Ascending aorta (tissue), 2 donors: ENCODE data around the gene FCAMR. TPM values are rescaled to one million over a fixed set of nuclear protein-coding genes. Genes with fewer than 3 reads are reported as not detected.
"Not testable (repeated sequence)": the region's sequence is repeated elsewhere in the genome, so short reads cannot be mapped to it uniquely, and the experiment has no call there.

Source experiments
- DNase-seq, 2 donors: peaks; one replicate each; pipeline ENCODE4 v3.0.0-alpha.2; 2019; ENCODE audit warnings: low spot score in 2 of 2
- H3K27ac ChIP-seq, 2 donors: fragments of 200-600 bp; sonication (generic); one replicate each; pipeline ENCODE4 v1.5.1; 2016 to 2017; ENCODE audit warnings: mild to moderate bottlenecking in 1 of 2
- H3K27me3 ChIP-seq: fragments of 200-600 bp; sonication (generic); one replicate; pipeline ENCODE4 v1.5.1; 2017
- H3K36me3 ChIP-seq, 2 donors: fragments of 200-600 bp; sonication (generic); one replicate each; pipeline ENCODE4 v1.5.1; 2016
- H3K4me1 ChIP-seq, 2 donors: fragments of 200-600 bp; sonication (generic); one replicate each; pipeline ENCODE4 v1.5.1; 2016 to 2017; ENCODE audit warnings: mild to moderate bottlenecking in 1 of 2
- H3K4me3 ChIP-seq, 2 donors: fragments of 200-600 bp; sonication (generic); one replicate each; pipeline ENCODE4 v1.5.1; 2016 to 2017; ENCODE audit warnings: mild to moderate bottlenecking in 1 of 2
- H3K9me3 ChIP-seq, 2 donors: fragments of 200-600 bp; sonication (generic); one replicate each; pipeline ENCODE4 v1.5.1; 2016
- CTCF ChIP-seq, 3 experiments: fragments of 200-600 bp in 2 of 3; fragments of 450-650 bp in 1 of 3; sonication (generic) in 2 of 3; IDR thresholded peaks; one replicate each; pipeline ENCODE4 v1.5.1; 2016 to 2019; ENCODE audit warnings: antibody characterized with exemption in 3 of 3, mild to moderate bottlenecking in 1 of 3, moderate library complexity in 1 of 3
- intact Hi-C: fragments of 100-400 bp; cut with DNase I; formaldehyde crosslinking; loops from one replicate; pipeline ENCODE4 v1.15.1; 2023
- total RNA-seq: library from RNA; depleted of rRNA; stranded (reverse); fragments of >200 nt; gene quantifications from one replicate; pipeline ENCODE4 v1.1.0, GENCODE V29; 2016

Gene FCAMR
- total RNA-seq, 1 donor from 2014 or later: not detected

- Histone ChIP-seq H3K4me3 (no peak overlapping the region), H3K27me3 (no peaks in the 10 kb centered on the region), H3K27ac (no peak overlapping the region), H3K9me3 (no peaks in the 10 kb centered on the region), H3K36me3 (no peaks in the 10 kb centered on the region), H3K4me1 (no peaks in the 10 kb centered on the region)
- intact Hi-C loops: no loop called here
- peak in 1 of 2 donors; percentile 49 for DNase-seq
- TF ChIP-seq CTCF (IDR thresholded peaks at IDR 0.05): no peak
Observed at GRCh38 chr1:206925106-206925736, 45.0 kb downstream of the FCAMR start.

- no peaks in the 10 kb centered on the region for H3K9me3 ChIP-seq
- no peaks in the 10 kb centered on the region for H3K4me1 ChIP-seq
- intact Hi-C loops: no loop called here
- no peaks in the 10 kb centered on the region for H3K36me3 ChIP-seq
- no peak for TF ChIP-seq CTCF (IDR thresholded peaks at IDR 0.05)
- H3K27ac ChIP-seq: no peak overlapping the region
- no peak for DNase-seq
- H3K4me3 ChIP-seq: no peak overlapping the region
- no peaks in the 10 kb centered on the region for H3K27me3 ChIP-seq
Observed at GRCh38 chr1:206924592-206925105, 45.6 kb downstream of the FCAMR start.

GRCh38 chr1:206923961-206924557, 46.2 kb downstream of the FCAMR start:
- H3K4me3 ChIP-seq, H3K9me3 ChIP-seq, DNase-seq, H3K27me3 ChIP-seq, intact Hi-C loops, H3K36me3 ChIP-seq, H3K4me1 ChIP-seq, H3K27ac ChIP-seq: not testable (repeated sequence)

GRCh38 chr1:206923009-206923960, 47.0 kb downstream of the FCAMR start:
- no peaks in the 10 kb centered on the region for H3K9me3 ChIP-seq
- no peaks in the 10 kb centered on the region for H3K27me3 ChIP-seq
- H3K27ac ChIP-seq: peak overlapping the region in 1 of 2 donors; percentile 27
- no peak overlapping the region for H3K4me3 ChIP-seq
- no peak for DNase-seq
- no peak for TF ChIP-seq CTCF (IDR thresholded peaks at IDR 0.05)
- intact Hi-C loops: no loop called here
- H3K4me1 ChIP-seq: no peaks in the 10 kb centered on the region
- no peaks in the 10 kb centered on the region for H3K36me3 ChIP-seq

- Histone ChIP-seq H3K9me3 (no peaks in the 10 kb centered on the region), H3K27ac (peak overlapping the region in 1 of 2 donors; percentile 27), H3K4me3 (no peak overlapping the region), H3K36me3 (no peaks in the 10 kb centered on the region), H3K27me3 (no peaks in the 10 kb centered on the region), H3K4me1 (no peaks in the 10 kb centered on the region)
- no peak for TF ChIP-seq CTCF (IDR thresholded peaks at IDR 0.05)
- intact Hi-C loops: no loop called here
- no peak for DNase-seq
Observed at GRCh38 chr1:206922524-206922923, 47.7 kb downstream of the FCAMR start.
